CD4-positive, CD25-positive, alpha-beta regulatory T cell (primary cell): ENCODE results near the gene CCDC136. TPM values are rescaled to one million over a fixed set of nuclear protein-coding genes. Genes with fewer than 3 reads are reported as not detected.

ENCODE experiments used
- ATAC-seq, 2 donors: fragments of 150-1000 bp; cut with Tn5 transposase; one replicate each; pipeline ENCODE4 v1.10.0; 2021; ENCODE audit warnings: low read depth in 2 of 2, moderate number of reproducible peaks in 2 of 2, moderate library complexity in 1 of 2
- DNase-seq, 3 donors: peaks; one replicate each; pipeline versions ENCODE4 v3.0.0 to v3.0.0-alpha.2; 2012 to 2022; ENCODE audit warnings: mixed read lengths in 1 of 3
- H3K27ac ChIP-seq: one replicate; pipeline ENCODE4 v1.7.0; 2013; ENCODE audit warnings: mild to moderate bottlenecking, low read length; ENCODE audit not compliant: insufficient read depth, poor library complexity, severe bottlenecking
- H3K27me3 ChIP-seq: one replicate; pipeline ENCODE4 v1.7.0; 2013; ENCODE audit warnings: low read length; ENCODE audit not compliant: control insufficient read depth, insufficient read depth
- H3K36me3 ChIP-seq: one replicate; pipeline ENCODE4 v1.7.0; 2013; ENCODE audit warnings: mild to moderate bottlenecking, low read length, moderate library complexity; ENCODE audit not compliant: control insufficient read depth, insufficient read depth
- H3K4me1 ChIP-seq: 2 replicates; pipeline ENCODE4 v1.7.0; 2013; ENCODE audit warnings: mild to moderate bottlenecking, low read length; ENCODE audit not compliant: insufficient read depth, control insufficient read depth, poor library complexity, severe bottlenecking
- H3K4me3 ChIP-seq: one replicate; pipeline ENCODE4 v1.7.0; 2013; ENCODE audit warnings: low read depth, mild to moderate bottlenecking, low read length, moderate library complexity
- H3K9me3 ChIP-seq, 2 experiments: 1 replicate in 1 of 2; 2 replicates in 1 of 2; pipeline ENCODE4 v1.7.0; 2013; ENCODE audit warnings: low read length in 2 of 2, mild to moderate bottlenecking in 1 of 2, moderate library complexity in 1 of 2; ENCODE audit not compliant: control insufficient read depth in 2 of 2
- H3K27ac Mint-ChIP-seq, 3 donors: one replicate each; pipeline ENCODE4 v1.8.0; 2020 to 2022; ENCODE audit warnings: mild to moderate bottlenecking in 3 of 3, mixed read lengths in 3 of 3, moderate library complexity in 2 of 3
- H3K27me3 Mint-ChIP-seq: one replicate; pipeline ENCODE4 v1.8.0; 2022; ENCODE audit warnings: mild to moderate bottlenecking, mixed read lengths
- H3K36me3 Mint-ChIP-seq: one replicate; pipeline ENCODE4 v1.8.0; 2020; ENCODE audit warnings: mixed read lengths
- H3K4me1 Mint-ChIP-seq, 4 donors: one replicate each; pipeline ENCODE4 v1.8.0; 2020 to 2022; ENCODE audit warnings: mixed read lengths in 4 of 4, mild to moderate bottlenecking in 1 of 4
- H3K4me3 Mint-ChIP-seq, 4 donors: one replicate each; pipeline ENCODE4 v1.8.0; 2020 to 2022; ENCODE audit warnings: mild to moderate bottlenecking in 4 of 4, mixed read lengths in 4 of 4, moderate library complexity in 3 of 4
- H3K9me3 Mint-ChIP-seq, 7 donors: one replicate each; pipeline ENCODE4 v1.8.0; 2020 to 2022; ENCODE audit warnings: mixed read lengths in 7 of 7, mild to moderate bottlenecking in 3 of 7, moderate library complexity in 2 of 7
- polyA plus RNA-seq, 4 donors: library from polyadenylated mRNA; unstranded; fragments of 300-500 nt; fragmentation: Illumina TruSeq; gene quantifications; one replicate each; pipeline ENCODE4 v1.2.3, GENCODE V29; 2021
- total RNA-seq: library from RNA; stranded (reverse); gene quantifications from one replicate; pipeline ENCODE4 v1.2.3, GENCODE V29; 2022

CCDC136 gene
- total and polyA plus RNA-seq, 5 donors from 2014 or later, result 0.48 to 14.1 (median 1.5) TPM

DNA sequence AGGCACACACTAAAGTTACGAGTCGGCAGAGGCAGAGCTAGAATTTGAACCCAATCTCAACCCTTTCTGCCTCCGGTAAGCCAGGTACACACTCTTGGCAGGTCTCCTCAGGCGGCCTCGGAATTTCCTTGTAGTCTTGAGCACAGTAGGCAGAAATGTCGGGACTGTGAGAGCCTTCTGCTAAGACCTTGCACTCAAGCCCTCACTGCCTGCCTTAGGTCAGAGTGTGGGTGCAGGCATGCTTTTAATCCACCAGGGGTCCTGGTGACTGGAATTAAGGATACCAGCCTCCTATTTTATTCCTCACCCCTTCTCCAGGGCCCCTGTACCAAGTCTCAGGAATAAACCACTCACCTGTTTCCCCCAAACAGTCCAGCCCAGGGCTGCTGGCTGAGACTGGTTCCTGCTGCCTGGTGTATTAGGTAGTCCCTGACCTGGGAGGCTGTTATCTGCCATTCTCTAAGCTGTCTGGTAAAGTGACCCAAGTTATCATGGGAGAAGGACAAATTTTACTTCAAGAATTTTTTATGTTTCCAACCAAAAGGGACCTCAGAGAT lies 71.7 kb downstream of the CCDC136 start:
- ATAC-seq (peak; percentile 16 to 31), DNase-seq (peak; percentile 20 to 75 (median 39))
- Histone ChIP-seq H3K27ac (peak overlapping the region; percentile 74), H3K36me3 (peaks cover 11% of the 10 kb centered on the region), H3K9me3 (no peaks in the 10 kb centered on the region), H3K27me3 (no peaks in the 10 kb centered on the region), H3K4me1 (peaks cover 19% of the 10 kb centered on the region), H3K4me3 (peak overlapping the region; percentile 96)
- Mint-ChIP-seq H3K27ac (peak overlapping the region; percentile 70 to 98 (median 95)), H3K4me3 (peak overlapping the region; percentile 93 to 99 (median 98)), H3K4me1 (peaks cover 0 to 40% (median 23%) of the 10 kb centered on the region in 4 donors), H3K27me3 (peaks cover 10% of the 10 kb centered on the region), H3K36me3 (peaks cover 19% of the 10 kb centered on the region), H3K9me3 (peaks cover 0 to 2% (median 0%) of the 10 kb centered on the region in 7 donors)

DNA sequence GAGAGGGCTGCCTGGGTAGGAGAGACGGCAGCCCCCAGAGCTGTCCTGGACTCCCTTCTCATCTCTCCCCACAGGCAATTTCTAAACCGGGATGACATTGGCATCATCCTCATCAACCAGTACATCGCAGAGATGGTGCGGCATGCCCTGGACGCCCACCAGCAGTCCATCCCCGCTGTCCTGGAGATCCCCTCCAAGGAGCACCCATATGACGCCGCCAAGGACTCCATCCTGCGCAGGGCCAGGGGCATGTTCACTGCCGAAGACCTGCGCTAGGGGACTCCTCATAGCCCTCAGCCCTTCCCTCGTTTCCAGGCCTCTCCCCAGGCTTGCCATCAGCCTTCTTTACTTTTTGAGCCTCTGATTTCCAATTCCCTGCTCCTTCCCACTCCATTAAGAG lies 73.5 kb downstream of the CCDC136 start:
- peaks cover 0 to 45% (median 25%) of the 10 kb centered on the region in 4 donors for H3K4me1 Mint-ChIP-seq
- peak overlapping the region; percentile 13 to 95 (median 64) for H3K4me3 Mint-ChIP-seq
- Histone ChIP-seq H3K27ac (no peak overlapping the region), H3K27me3 (no peaks in the 10 kb centered on the region), H3K36me3 (peaks cover 11% of the 10 kb centered on the region), H3K4me1 (peaks cover 37% of the 10 kb centered on the region), H3K9me3 (no peaks in the 10 kb centered on the region), H3K4me3 (no peak overlapping the region)
- H3K9me3 Mint-ChIP-seq, result no peaks in the 10 kb centered on the region
- no peak for DNase-seq
- H3K27me3 Mint-ChIP-seq, result peaks cover 13% of the 10 kb centered on the region
- no peak for ATAC-seq
- peaks cover 19% of the 10 kb centered on the region for H3K36me3 Mint-ChIP-seq
- H3K27ac Mint-ChIP-seq, result no peak overlapping the region

- H3K4me3 ChIP-seq, result no peak overlapping the region
- no peak for DNase-seq
- Mint-ChIP-seq H3K4me1 (peaks cover 0 to 48% (median 27%) of the 10 kb centered on the region in 4 donors), H3K27ac (peak overlapping the region in 1 of 3 donors; percentile 5), H3K36me3 (peaks cover 19% of the 10 kb centered on the region), H3K27me3 (peaks cover 14% of the 10 kb centered on the region), H3K4me3 (peak overlapping the region in 3 of 4 donors; percentile 50 to 61 (median 55)), H3K9me3 (no peaks in the 10 kb centered on the region)
- H3K27ac ChIP-seq, result no peak overlapping the region
- H3K9me3 ChIP-seq, result no peaks in the 10 kb centered on the region
- no peaks in the 10 kb centered on the region for H3K27me3 ChIP-seq
- H3K4me1 ChIP-seq, result peaks cover 39% of the 10 kb centered on the region
- H3K36me3 ChIP-seq, result peaks cover 11% of the 10 kb centered on the region
- no peak for ATAC-seq
Measured at GRCh38 chr7:128865996-128866877, 74.5 kb downstream of the CCDC136 start.

DNA sequence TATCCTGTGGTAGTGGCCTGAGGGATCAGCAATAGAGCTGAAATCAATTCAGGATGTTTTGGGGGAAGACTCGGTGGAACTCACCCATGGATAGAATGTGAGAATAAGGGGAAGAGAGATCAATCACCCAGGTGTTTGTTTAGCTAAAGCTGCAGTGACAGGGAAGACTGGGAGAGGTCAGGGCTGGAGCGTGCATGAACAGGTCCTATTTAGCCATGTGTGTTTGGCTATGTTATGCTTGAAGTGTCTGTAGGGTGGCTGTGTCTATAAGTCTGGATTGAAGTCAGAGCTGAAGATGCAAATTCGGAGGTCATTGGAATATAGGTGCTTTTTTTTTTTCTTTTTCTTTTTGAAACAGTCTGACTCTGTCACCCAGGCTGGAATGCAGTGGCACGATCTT lies 75.5 kb downstream of the CCDC136 start:
- Histone ChIP-seq H3K9me3 (no peaks in the 10 kb centered on the region), H3K27me3 (no peaks in the 10 kb centered on the region), H3K4me3 (no peak overlapping the region), H3K36me3 (peaks cover 11% of the 10 kb centered on the region), H3K4me1 (peaks cover 38% of the 10 kb centered on the region), H3K27ac (no peak overlapping the region)
- H3K27me3 Mint-ChIP-seq, result peaks cover 24% of the 10 kb centered on the region
- peak overlapping the region in 1 of 4 donors; percentile 37 for H3K4me3 Mint-ChIP-seq
- peaks cover 4 to 46% (median 25%) of the 10 kb centered on the region in 4 donors for H3K4me1 Mint-ChIP-seq
- peak overlapping the region in 1 of 3 donors; percentile 5 for H3K27ac Mint-ChIP-seq
- H3K9me3 Mint-ChIP-seq, result no peaks in the 10 kb centered on the region
- H3K36me3 Mint-ChIP-seq, result peaks cover 19% of the 10 kb centered on the region
- no peak for ATAC-seq
- no peak for DNase-seq

DNA sequence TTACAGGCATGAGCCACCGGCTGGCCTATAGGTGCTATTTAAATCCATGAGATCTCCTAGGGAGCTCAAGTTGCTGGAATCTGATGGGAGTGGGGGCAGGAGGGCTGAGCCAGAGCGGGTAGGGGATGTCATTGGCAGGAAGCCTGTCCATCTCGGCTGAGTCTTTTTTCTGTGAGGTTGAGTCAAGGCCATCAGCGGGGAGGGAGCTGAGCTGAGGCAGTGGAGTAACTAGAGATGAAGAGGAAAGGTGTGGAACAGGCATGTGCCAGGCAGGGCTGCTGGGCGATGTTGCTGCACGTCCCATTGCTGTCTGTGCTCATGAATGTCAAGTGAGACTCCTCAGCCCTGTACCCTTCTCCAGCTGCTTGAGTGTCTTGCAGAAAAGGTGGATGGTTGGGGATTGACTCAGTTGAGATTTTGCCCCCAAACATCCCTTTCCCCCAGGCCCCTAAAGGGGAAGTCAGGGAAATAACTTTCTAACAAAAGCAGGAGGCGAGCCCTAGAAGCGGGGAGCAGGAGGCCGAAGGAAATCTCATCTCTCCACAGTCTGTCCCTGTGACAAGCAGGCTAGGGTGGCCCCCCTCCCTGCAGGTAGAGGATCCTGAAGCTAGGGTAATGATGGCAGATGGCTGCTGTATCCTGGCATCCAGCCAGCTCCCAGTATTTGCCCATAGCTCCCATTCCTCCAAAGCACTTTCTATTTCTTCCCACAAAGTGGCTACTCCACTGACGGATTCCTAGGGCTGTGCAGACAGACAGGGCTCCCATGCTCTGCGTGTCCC lies 76.3 kb downstream of the CCDC136 start:
- H3K27ac Mint-ChIP-seq, result peak overlapping the region in 1 of 3 donors; percentile 51
- ATAC-seq, result no peak
- peaks cover 36% of the 10 kb centered on the region for H3K4me1 ChIP-seq

GRCh38 chr7:128868624-128869137 lies 76.9 kb downstream of the CCDC136 start:
- H3K36me3 ChIP-seq, result peaks cover 11% of the 10 kb centered on the region
- H3K27ac ChIP-seq, result no peak overlapping the region
- Mint-ChIP-seq H3K27me3 (peaks cover 21% of the 10 kb centered on the region), H3K36me3 (peaks cover 19% of the 10 kb centered on the region), H3K27ac (no peak overlapping the region), H3K9me3 (no peaks in the 10 kb centered on the region), H3K4me1 (peaks cover 4 to 37% (median 18%) of the 10 kb centered on the region in 4 donors), H3K4me3 (peak overlapping the region; percentile 37 to 89 (median 77))
- no peaks in the 10 kb centered on the region for H3K27me3 ChIP-seq
- ATAC-seq (no peak), DNase-seq (no peak)
- H3K9me3 ChIP-seq, result no peaks in the 10 kb centered on the region
- H3K4me3 ChIP-seq, result no peak overlapping the region
- H3K4me1 ChIP-seq, result peaks cover 30% of the 10 kb centered on the region

More for the DNA sequence above, 76.3 kb downstream of the CCDC136 start:
- peaks cover 4 to 39% (median 20%) of the 10 kb centered on the region in 4 donors for H3K4me1 Mint-ChIP-seq
- no peaks in the 10 kb centered on the region for H3K9me3 Mint-ChIP-seq
- H3K4me3 Mint-ChIP-seq, result peak overlapping the region; percentile 37 to 89 (median 78)
- peaks cover 24% of the 10 kb centered on the region for H3K27me3 Mint-ChIP-seq
- no peaks in the 10 kb centered on the region for H3K27me3 ChIP-seq
- no peaks in the 10 kb centered on the region for H3K9me3 ChIP-seq
- H3K36me3 Mint-ChIP-seq, result peaks cover 19% of the 10 kb centered on the region
- H3K4me3 ChIP-seq, result no peak overlapping the region
- no peak overlapping the region for H3K27ac ChIP-seq
- DNase-seq, result no peak
- peaks cover 11% of the 10 kb centered on the region for H3K36me3 ChIP-seq
